ENCODE data around the gene INPP4A.

- TF ChIP-seq CTCF (tag by site-specific recombination; IDR thresholded peaks at IDR 0.05) (no peak), ZNF23 (tag by site-specific recombination; IDR thresholded peaks at IDR 0.05; ENCODE audit: borderline replicate concordance) (no peak), ATF2 (tag by site-specific recombination; IDR thresholded peaks at IDR 0.05; ENCODE audit: low read depth) (no peak), GLI4 (tag by site-specific recombination; IDR thresholded peaks at IDR 0.05) (no peak), ZBTB49 (tag by site-specific recombination; IDR thresholded peaks at IDR 0.05; ENCODE audit: low read depth) (no peak), ZNF398 (tag by site-specific recombination; IDR thresholded peaks at IDR 0.05) (no peak), KLF16 (tag by site-specific recombination; IDR thresholded peaks at IDR 0.05) (no peak), ZBTB7A (tag by site-specific recombination; IDR thresholded peaks at IDR 0.05; ENCODE audit: low read depth) (no peak), YY1 (tag by site-specific recombination; IDR thresholded peaks at IDR 0.05) (no peak), ZFP41 (tag by site-specific recombination; IDR thresholded peaks at IDR 0.05; ENCODE audit: borderline replicate concordance) (no peak), ZXDB (tag by site-specific recombination; IDR thresholded peaks at IDR 0.05) (no peak), ZBTB8A (tag by site-specific recombination; IDR thresholded peaks at IDR 0.05) (no peak)
These were observed 179.0 kb downstream of the INPP4A start for GRCh38 chr2:98623657-98624056.

Measured in HEK293 (cell line).